ENCODE data around the gene SLC5A3. TPM values are rescaled to one million over a fixed set of nuclear protein-coding genes. Genes with fewer than 3 reads are reported as not detected.

Gene SLC5A3
- total and polyA plus RNA-seq, 2 of the 8 experiments (the other 6 are each of a cell fraction or from before 2014, with no cell fraction given), result 4.0 to 19.4 TPM

DNA sequence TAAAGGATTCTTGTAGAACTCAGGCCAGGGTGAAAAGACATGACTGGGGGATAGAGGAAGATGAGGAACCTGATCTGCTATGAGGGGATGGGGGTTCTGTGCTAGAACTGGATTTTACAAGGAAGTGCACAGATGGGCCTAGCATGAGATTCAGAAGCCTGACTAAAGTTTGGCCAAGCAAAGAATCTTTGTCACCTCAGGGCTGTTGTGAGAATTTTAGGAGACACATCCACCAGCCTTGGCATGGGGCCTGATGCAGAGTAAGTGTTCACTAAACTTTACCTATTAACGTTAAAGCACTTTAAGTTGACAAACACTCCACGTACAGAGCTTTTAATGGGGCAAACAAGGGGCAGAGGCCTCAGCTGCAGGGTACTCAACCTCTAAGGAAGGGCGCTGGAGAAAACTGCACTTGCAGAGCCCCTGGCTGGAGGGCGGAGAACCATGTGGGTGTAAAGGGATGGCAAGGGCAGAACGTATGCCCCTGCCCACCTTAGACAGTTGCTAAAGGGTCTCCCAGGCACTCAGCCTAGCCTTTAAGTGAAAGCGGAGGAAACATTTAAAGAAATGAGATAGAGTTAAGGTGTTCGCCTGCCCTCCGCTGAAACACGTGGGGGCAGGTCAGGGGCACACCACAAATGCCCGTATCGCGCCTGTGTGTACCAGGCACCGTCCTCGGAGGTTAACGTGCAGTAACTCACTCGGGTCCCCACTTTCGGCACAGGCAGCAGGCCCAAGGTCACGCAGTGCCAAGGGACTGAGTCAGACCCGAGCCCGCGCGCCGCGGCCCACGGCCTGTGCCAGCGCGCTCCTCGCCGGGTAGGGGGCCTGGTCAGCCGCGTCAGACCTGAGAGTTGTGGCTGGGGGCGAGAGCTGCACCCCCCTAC is 990 bp upstream of the SLC5A3 start:
- ChIA-PET CTCF (ENCODE audit: partially characterized antibody) (interaction anchor here (0.5 to 2.3 kb wide), 14 partner anchors 9 to 1750 kb away, joined by 3 to 17 read pairs (median 3); no protein-coding TSS in a partner anchor), POLR2A (ENCODE audit: partially characterized antibody) (interaction anchor here (1.0 to 2.6 kb wide), 13 partner anchors 9 to 282 kb away, joined by 3 to 19 read pairs (median 4); no protein-coding TSS in a partner anchor)
- Histone ChIP-seq H2BK12ac (ENCODE audit: low read depth, low read length) (peak overlapping the region; percentile 82; the same call in 1 of the 2 replicates), H4K91ac (replicated peaks; ENCODE audit: insufficient read length, low read length) (peak overlapping the region; percentile 90), H4K5ac (ENCODE audit: insufficient read length, low read depth, low read length) (peak overlapping the region; percentile 59), H4K20me1 (replicated peaks in 1 of 2; ENCODE audit: control insufficient read depth in 1 of 2, insufficient read depth in 2 of 2, low read length in 2 of 2) (peaks cover 9 to 16% of the 10 kb centered on the region in 2 experiments), H3K4me3 (ENCODE audit: extremely low read depth in 1 of 4, insufficient read depth in 2 of 4, low read depth in 3 of 4, low read length in 4 of 4) (peak overlapping the region; percentile 33 to 82 (median 54)), H2BK5ac (ENCODE audit: low read depth, low read length) (peak overlapping the region; percentile 79; the same call in 1 of the 2 replicates), H2BK20ac (ENCODE audit: low read length) (0 out of 2 replicates have a peak overlapping the region, but pooled peaks have one; percentile 39), H3K56ac (replicated peaks; ENCODE audit: insufficient read length, low read depth, low read length) (no peak overlapping the region), H3K4me1 (replicated peaks in 1 of 4; ENCODE audit: control insufficient read depth in 3 of 4, insufficient read depth in 4 of 4, low read length in 3 of 4) (peaks cover 0 to 11% (median 3%) of the 10 kb centered on the region in 4 experiments; a peak in 6 of 7 replicates), H4K8ac (ENCODE audit: extremely low read depth, insufficient read depth, low read length) (peak overlapping the region; percentile 95), H2AFZ (ENCODE audit: low read length) (peak overlapping the region; percentile 43; the same call in 1 of the 2 replicates), H2BK120ac (replicated peaks; ENCODE audit: low read depth, low read length) (no peak overlapping the region), H3K27me3 (replicated peaks in 1 of 4; ENCODE audit: control insufficient read depth in 3 of 4, extremely low read depth in 1 of 4, insufficient read depth in 3 of 4, low read length in 3 of 4) (no peaks in the 10 kb centered on the region; a peak in 2 of 7 replicates), H3K36me3 (ENCODE audit: control insufficient read depth in 2 of 4, insufficient read depth in 4 of 4, low read length in 3 of 4) (no peaks in the 10 kb centered on the region; a peak in 1 of 8 replicates), H3K23me2 (ENCODE audit: low read depth, low read length) (peaks cover 12% of the 10 kb centered on the region; the same call in 1 of the 2 replicates), H3K23ac (ENCODE audit: insufficient read length) (no peak overlapping the region), H2AK5ac (ENCODE audit: low read depth, low read length) (no peak overlapping the region), H2BK15ac (ENCODE audit: low read length) (peak overlapping the region; percentile 99), H3K79me1 (ENCODE audit: low read depth, low read length) (no peaks in the 10 kb centered on the region; the same call in 1 of the 2 replicates), H3K14ac (ENCODE audit: insufficient read length) (no peak overlapping the region), H3K79me2 (ENCODE audit: control insufficient read depth in 1 of 2, insufficient read depth in 2 of 2, low read length in 2 of 2) (peaks cover 0 to 33% of the 10 kb centered on the region in 2 experiments; a peak in 3 of 4 replicates), H3K27ac (ENCODE audit: low read depth, low read length) (peak overlapping the region; percentile 58; the same call in 1 of the 2 replicates), H3K9me3 (ENCODE audit: insufficient read depth in 2 of 2, low read depth in 1 of 2, low read length in 1 of 2) (no peaks in the 10 kb centered on the region), H3K4ac (replicated peaks; ENCODE audit: insufficient read length, low read depth, low read length) (no peak overlapping the region), H3K9ac (replicated peaks in 1 of 4; ENCODE audit: extremely low read depth in 1 of 4, low read depth in 3 of 4, low read length in 3 of 4) (peak overlapping the region in 3 of 4 experiments; percentile 52 to 68 (median 56); a peak in 6 of 7 replicates), H3K18ac (ENCODE audit: extremely low read depth, low read length) (peak overlapping the region; percentile 91), H3K4me2 (ENCODE audit: insufficient read depth in 1 of 2, low read depth in 2 of 2, low read length in 2 of 2) (peak overlapping the region; percentile 78 to 96)
- DNase-seq (ENCODE audit: low read depth in 1 of 2, low spot score in 2 of 2) (no peak), FAIRE-seq (no peak)
- 37% methylated on average over 30 of the region's 32 CpGs; no CpG with 5 or more reads in 1 of the 2 experiments for WGBS, 2 experiments (ENCODE audit: extremely low coverage in 1 of 2, insufficient coverage in 1 of 2, insufficient read length in 1 of 2, insufficient replicate concordance in 2 of 2, low coverage in 1 of 2, low lambda C conversion rate in 2 of 2, missing lambda C conversion rate in 1 of 2)
- TF ChIP-seq SP1 (IDR thresholded peaks at IDR 0.05; ENCODE audit: low read depth, low read length) (no peak), SIN3A (conservative IDR thresholded peaks at IDR 0.05 in 1 of 2, IDR thresholded peaks at IDR 0.05 in 1 of 2; ENCODE audit: low read depth in 1 of 2, low read length in 2 of 2) (no peak), EGR1 (IDR thresholded peaks at IDR 0.05; ENCODE audit: borderline replicate concordance, low read depth, low read length) (no peak), TAF1 (IDR thresholded peaks at IDR 0.05; ENCODE audit: low read depth, low read length) (0 out of 2 replicates have a peak, but pooled peaks have one; percentile 23), CBX8 (IDR thresholded peaks at IDR 0.05; ENCODE audit: borderline replicate concordance, low read depth, low read length) (no peak), MAX (IDR thresholded peaks at IDR 0.05) (no peak; the same call in 1 of the 2 replicates), YY1 (IDR thresholded peaks at IDR 0.05; ENCODE audit: low read depth, low read length) (no peak), PHF8 (conservative IDR thresholded peaks at IDR 0.05; ENCODE audit: low read depth, low read length) (0 out of 2 replicates have a peak, but pooled peaks have one; percentile 7), POLR2AphosphoS5 (IDR thresholded peaks at IDR 0.05; ENCODE audit: low read depth, low read length) (no peak), JUN (IDR thresholded peaks at IDR 0.05; ENCODE audit: low read depth, low read length) (no peak)
